ACHN (cell line): ENCODE results near the gene MAGI2.
A peak's percentile ranks its signal among the peaks of the same experiment; 100 is the strongest.

Source experiments
- DNase-seq: peaks from one replicate; pipeline ENCODE4 v3.0.0-alpha.2; 2015
- in situ Hi-C: cut with HindIII; loops from 2 replicates; pipeline ENCODE4 v1.10.0; 2017; ENCODE audit warnings: low sequenced_read_pairs, low pct_ligation_motif_present, low pct_unique_long_range_greater_than_20kb

MAGI2 gene

GRCh38 chr7:78489476-78490240 is 963.8 kb downstream of the MAGI2 start:
- in situ Hi-C loops = no loop called here
- DNase-seq = no peak

GRCh38 chr7:78487464-78487863 is 966.0 kb downstream of the MAGI2 start:
- in situ Hi-C loops = no loop called here
- DNase-seq = no peak

GRCh38 chr7:78479348-78479747 is 974.1 kb downstream of the MAGI2 start:
- no peak for DNase-seq
- in situ Hi-C loops = no loop called here

DNA sequence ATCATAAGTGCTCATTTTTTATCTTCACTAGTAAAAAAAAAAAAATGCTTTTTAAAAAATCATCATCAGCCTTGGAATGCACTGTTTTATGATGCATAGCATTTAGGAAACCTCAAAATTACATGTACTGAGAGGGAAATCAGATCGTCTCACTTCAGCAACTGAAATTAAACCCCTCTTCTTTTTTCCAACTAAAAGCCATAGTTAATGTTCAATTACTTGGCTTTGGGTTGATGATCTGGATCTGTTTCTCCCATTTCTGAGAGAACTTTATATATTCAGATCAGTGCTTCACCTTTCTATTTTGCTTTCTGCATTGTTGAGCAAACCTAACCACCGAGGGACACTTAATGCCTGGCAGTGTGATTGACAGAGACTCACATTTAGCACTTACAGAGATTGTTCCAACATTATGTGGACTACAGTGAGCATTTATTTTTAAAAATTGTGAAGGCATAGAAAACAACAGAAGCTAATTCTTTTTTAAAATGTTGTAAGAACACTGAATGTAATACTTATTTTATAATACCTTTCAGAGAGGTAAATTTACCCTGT is 976.5 kb downstream of the MAGI2 start:
- in situ Hi-C loops = no loop called here
- no peak for DNase-seq

DNA sequence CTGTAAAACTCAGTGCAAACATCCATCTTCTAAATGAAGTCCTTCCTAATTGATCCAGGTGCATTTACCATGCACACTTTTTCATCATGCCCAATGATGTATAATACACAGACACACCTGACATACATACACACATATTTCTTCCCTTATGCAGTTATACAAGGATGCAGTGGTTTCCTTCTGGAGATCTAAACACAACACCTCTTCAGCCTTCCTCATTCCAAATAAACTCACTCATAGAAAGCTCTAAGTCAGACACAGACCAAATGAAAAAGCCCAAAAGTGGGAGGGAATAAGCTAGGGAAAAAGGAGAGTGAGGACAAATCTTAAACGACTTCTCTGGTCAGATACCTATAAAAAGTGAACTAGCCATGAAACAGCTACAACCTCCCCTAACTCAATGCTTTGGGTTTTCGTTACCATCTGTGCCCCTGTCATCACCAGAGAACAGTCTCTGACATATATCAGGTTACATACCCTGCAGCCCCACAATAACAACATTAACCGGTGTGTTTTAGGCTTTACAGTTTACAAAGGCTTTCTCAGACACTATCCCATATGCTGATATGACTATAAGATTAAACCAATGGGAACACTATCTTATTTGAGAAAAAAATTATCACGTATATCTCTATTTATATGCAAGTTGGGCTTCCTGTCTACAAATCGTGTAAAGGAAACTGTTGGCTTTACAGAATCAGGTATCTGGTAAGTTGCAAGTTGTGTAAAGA is 979.7 kb downstream of the MAGI2 start:
- no peak for DNase-seq
- in situ Hi-C loops = no loop called here

GRCh38 chr7:78473021-78473420 is 980.4 kb downstream of the MAGI2 start:
- in situ Hi-C loops = no loop called here

DNA sequence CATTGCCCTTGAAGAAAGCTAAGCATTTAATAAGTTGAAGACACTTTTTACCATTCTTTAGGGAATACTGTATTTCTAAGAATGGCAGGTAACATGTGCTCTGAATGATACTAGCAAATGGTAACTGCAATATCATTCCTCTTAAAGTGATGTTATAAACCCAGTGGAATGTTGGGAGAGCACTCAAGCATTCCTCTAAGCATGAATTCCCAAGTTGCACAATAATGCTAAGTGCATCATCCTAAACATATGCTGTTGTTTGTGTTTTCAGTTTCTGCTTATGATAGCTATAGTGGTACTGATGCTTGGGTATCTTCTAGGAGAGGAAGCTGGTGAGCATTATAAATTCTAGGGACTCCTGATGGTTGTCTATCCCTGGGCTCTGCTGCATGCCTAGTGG is 980.9 kb downstream of the MAGI2 start:
- in situ Hi-C loops = no loop called here
- peak; percentile 22 for DNase-seq

More at GRCh38 chr7:78473021-78473420, 980.4 kb downstream of the MAGI2 start:
- no peak for DNase-seq

DNA sequence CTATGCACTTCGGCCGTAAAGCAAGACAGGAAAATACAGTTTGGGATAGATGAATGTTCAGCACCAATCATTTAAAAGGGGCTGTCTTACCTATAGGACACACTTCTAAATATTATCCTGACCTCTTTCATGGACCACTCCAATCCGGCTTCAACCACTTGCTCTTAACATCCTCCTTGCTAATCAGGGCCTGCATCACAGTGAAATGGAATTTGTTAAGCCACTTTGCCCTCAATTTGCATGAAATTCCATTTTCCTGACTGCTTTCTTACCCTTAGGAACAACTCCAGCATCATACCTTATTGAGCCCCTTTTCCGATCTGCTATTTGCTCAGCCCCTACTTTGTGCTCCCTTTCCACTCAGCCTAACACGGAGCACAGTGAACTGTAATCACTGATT is 987.6 kb downstream of the MAGI2 start:
- in situ Hi-C loops = no loop called here

DNA sequence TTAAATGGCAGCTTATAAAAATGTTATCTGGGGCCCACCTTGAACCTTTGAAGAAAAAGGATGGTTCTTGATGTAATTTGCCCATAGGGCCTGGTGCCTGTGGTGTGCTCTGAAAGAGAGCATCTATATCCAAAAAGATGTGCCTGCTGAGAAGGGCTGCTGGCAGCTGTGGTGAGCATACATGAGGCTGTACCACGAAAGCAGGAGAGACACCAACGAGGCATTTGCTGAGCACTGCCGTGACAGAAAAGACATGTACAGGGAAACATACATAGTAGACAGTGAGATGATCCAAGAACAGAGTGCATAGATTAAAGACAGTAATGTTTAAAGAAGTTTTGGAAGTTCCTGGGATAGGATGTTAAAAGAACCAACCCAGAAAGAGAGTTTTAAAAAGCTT is 990.4 kb downstream of the MAGI2 start:
- in situ Hi-C loops = no loop called here
- DNase-seq = no peak

More for the DNA sequence above, 987.6 kb downstream of the MAGI2 start:
- no peak for DNase-seq

GRCh38 chr7:78450706-78451105 is 1002.8 kb downstream of the MAGI2 start:
- in situ Hi-C loops = no loop called here
- no peak for DNase-seq

GRCh38 chr7:78448911-78449310 is 1004.6 kb downstream of the MAGI2 start:
- in situ Hi-C loops = no loop called here
- no peak for DNase-seq

DNA sequence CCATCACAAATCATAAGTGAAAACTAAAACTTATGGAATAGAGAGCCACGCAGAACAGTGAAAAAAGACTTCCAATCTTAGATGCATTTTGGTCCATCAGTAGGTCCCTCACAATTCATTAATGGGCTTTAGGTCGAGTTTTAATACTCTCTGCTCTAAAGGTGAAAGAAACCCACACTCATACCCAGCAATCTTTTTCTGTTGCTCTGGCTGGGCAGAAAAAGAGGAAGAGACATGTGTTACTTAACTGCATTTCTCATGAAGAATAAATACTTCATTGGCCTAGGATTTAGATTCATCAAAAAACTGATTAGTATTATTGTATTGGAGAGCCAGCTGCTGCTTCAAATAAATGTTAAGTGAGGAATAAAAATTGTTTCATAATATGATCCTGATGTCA is 1009.2 kb downstream of the MAGI2 start:
- in situ Hi-C loops = no loop called here

GRCh38 chr7:78443811-78444210 is 1009.7 kb downstream of the MAGI2 start:
- DNase-seq = no peak
- in situ Hi-C loops = no loop called here

More for the DNA sequence above, 1009.2 kb downstream of the MAGI2 start:
- no peak for DNase-seq

- in situ Hi-C loops = no loop called here
- no peak for DNase-seq
Observed at GRCh38 chr7:78441737-78442136, 1011.7 kb downstream of the MAGI2 start.

- DNase-seq = no peak
- in situ Hi-C loops = no loop called here
Observed at GRCh38 chr7:78438433-78438832, 1015.0 kb downstream of the MAGI2 start.

GRCh38 chr7:78437118-78437517 is 1016.3 kb downstream of the MAGI2 start:
- peak; percentile 14 for DNase-seq
- in situ Hi-C loops = no loop called here

GRCh38 chr7:78435355-78435754 is 1018.1 kb downstream of the MAGI2 start:
- in situ Hi-C loops = no loop called here

GRCh38 chr7:78434281-78434680 is 1019.2 kb downstream of the MAGI2 start:
- in situ Hi-C loops = no loop called here
- DNase-seq = no peak

More at GRCh38 chr7:78435355-78435754, 1018.1 kb downstream of the MAGI2 start:
- DNase-seq = no peak

- in situ Hi-C loops = no loop called here
- DNase-seq = no peak
Observed at GRCh38 chr7:78433421-78433820, 1020.0 kb downstream of the MAGI2 start.

- no peak for DNase-seq
- in situ Hi-C loops = no loop called here
Observed at GRCh38 chr7:78429878-78430277, 1023.6 kb downstream of the MAGI2 start.
